ENCODE data around the gene CDH4.

CDH4 gene

DNA sequence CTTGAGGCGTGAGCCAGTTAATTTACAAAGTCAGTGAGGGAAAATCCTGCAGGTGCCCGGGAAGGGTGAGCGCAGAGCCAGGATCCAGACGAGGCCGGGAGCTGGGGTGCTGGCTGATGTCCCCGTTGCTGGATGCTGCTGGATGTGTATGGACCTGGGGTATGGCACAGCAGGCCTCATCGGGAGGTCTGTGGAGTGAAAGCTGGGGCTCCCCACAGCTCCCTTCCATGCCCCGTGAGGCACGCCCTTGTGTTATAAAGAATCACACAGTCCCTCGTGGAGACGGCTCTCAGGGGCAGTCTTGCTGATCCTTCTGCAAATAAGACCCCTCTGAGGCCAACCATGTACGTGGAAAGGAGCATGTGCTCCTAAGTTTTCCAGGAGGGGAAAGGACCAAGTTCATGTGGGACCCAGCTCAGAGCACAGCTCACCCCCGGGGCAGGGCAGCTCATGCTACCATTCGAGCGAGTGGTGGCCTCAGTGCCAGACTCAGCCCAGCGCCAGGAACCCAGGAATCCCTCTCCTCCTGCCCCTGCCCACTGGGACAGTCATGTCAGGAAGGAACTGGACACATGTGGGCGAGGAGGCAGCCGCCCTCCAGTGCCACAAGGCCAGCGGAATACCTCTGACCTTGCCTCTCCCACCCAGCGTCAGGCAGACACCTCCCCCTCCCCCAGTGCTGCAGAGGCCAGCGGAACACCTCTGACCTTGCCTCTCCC is 97.5 kb downstream of the CDH4 start:
- Histone ChIP-seq H3K14ac (ENCODE audit: low read length) (peak overlapping the region; percentile 84), H3K9me3 (replicated peaks in 1 of 2; ENCODE audit: control insufficient read depth in 2 of 2, insufficient read depth in 1 of 2, low read depth in 1 of 2, low read length in 2 of 2) (peaks cover 0 to 17% of the 10 kb centered on the region in 2 donors), H2BK120ac (ENCODE audit: low read depth, low read length) (no peak overlapping the region), H3K4me2 (ENCODE audit: insufficient read depth, low read length, poor library complexity, severe bottlenecking) (no peak overlapping the region), H4K8ac (ENCODE audit: low read depth, low read length) (peak overlapping the region; percentile 45), H2BK5ac (ENCODE audit: low read length) (peak overlapping the region; percentile 29), H3K4me1 (ENCODE audit: control insufficient read depth in 2 of 2, insufficient read depth in 1 of 2, low read depth in 1 of 2, low read length in 2 of 2) (peaks cover 12% of the 10 kb centered on the region in 2 donors), H3K18ac (ENCODE audit: low read length) (peak overlapping the region; percentile 70), H3K79me1 (ENCODE audit: low read depth, low read length) (no peaks in the 10 kb centered on the region), H2AFZ (ENCODE audit: low read length) (no peak overlapping the region), H3K9ac (ENCODE audit: low read depth, low read length, poor library complexity) (no peak overlapping the region), H2BK12ac (ENCODE audit: low read length) (no peak overlapping the region), H3K27ac (replicated peaks; ENCODE audit: low read length) (no peak overlapping the region), H3K4ac (ENCODE audit: low read length) (no peak overlapping the region), H3K23ac (ENCODE audit: low read depth, low read length, poor library complexity) (no peak overlapping the region), H2AK5ac (ENCODE audit: low read depth, low read length) (no peak overlapping the region), H3K4me3 (ENCODE audit: low read length in 2 of 2) (no peak overlapping the region), H4K91ac (ENCODE audit: low read depth, low read length, poor library complexity) (no peak overlapping the region), H2BK15ac (ENCODE audit: low read length) (no peak overlapping the region), H3K27me3 (ENCODE audit: control insufficient read depth in 3 of 3, insufficient read depth in 3 of 3, low read depth in 1 of 3, low read length in 3 of 3) (no peaks in the 10 kb centered on the region), H3K36me3 (replicated peaks in 1 of 2; ENCODE audit: control insufficient read depth in 2 of 2, insufficient read depth in 2 of 2, low read length in 2 of 2) (no peaks in the 10 kb centered on the region)
- DNase-seq (ENCODE audit: low spot score) = no peak
- no CpG with 5 or more reads among the region's 21 CpGs for whole genome bisulfite sequencing, 2 donors (ENCODE audit: extremely low coverage in 2 of 2, insufficient read length in 2 of 2, insufficient replicate concordance in 1 of 2)

DNA sequence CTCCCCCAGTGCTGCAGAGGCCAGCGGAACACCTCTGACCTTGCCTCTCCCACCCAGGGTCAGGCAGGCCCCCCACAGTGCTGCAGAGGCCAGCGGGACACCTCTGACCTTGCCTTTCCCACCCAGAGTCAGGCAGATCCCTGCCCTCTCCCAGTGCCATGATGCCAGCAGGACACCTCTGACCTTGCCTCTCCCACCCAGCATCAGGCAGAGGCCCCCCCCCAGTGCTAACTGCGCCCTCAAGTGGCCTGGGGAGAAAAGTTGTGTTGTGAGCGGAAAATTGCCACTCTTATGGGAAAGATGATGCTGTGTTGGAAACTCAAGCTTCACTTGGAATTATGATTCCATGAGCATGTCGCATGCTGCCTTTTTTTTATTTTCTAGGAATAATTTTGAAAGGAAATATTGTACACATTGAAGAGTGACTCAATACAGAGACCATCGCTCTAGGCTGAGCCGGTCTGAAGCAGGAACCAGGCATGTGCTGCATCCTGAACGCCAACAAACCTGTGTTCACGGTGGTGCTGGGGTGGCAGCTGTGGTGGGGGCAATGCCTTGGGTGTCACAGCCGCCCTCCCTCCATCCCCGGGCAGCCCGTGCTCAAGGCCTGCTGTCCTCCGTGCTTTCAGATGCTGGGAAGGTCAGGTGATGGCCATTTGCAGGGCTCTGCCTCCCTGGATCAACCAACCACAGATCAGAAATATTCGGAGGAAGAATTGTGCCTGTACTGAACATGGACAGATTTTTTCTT is 98.6 kb downstream of the CDH4 start:
- peak overlapping the region; percentile 93 for H2BK12ac ChIP-seq (ENCODE audit: low read length)
- H2AFZ ChIP-seq (ENCODE audit: low read length) = no peak overlapping the region
- no peak overlapping the region for H3K4ac ChIP-seq (ENCODE audit: low read length)
- peak overlapping the region; percentile 54 for H2AK5ac ChIP-seq (ENCODE audit: low read depth, low read length)
- WGBS, 2 donors (ENCODE audit: extremely low coverage in 2 of 2, insufficient read length in 2 of 2, insufficient replicate concordance in 1 of 2) = no CpG with 5 or more reads among the region's 14 CpGs
- no peak overlapping the region for H3K4me3 ChIP-seq (ENCODE audit: low read length in 2 of 2)
- H2BK120ac ChIP-seq (ENCODE audit: low read depth, low read length) = no peak overlapping the region
- peak overlapping the region; percentile 83 for H3K23ac ChIP-seq (ENCODE audit: low read depth, low read length, poor library complexity)
- H4K8ac ChIP-seq (ENCODE audit: low read depth, low read length) = no peak overlapping the region
- H3K4me2 ChIP-seq (ENCODE audit: insufficient read depth, low read length, poor library complexity, severe bottlenecking) = no peak overlapping the region
- no peaks in the 10 kb centered on the region for H3K36me3 ChIP-seq (replicated peaks in 1 of 2; ENCODE audit: control insufficient read depth in 2 of 2, insufficient read depth in 2 of 2, low read length in 2 of 2)
- H4K91ac ChIP-seq (ENCODE audit: low read depth, low read length, poor library complexity) = no peak overlapping the region
- no peak overlapping the region for H2BK5ac ChIP-seq (ENCODE audit: low read length)
- H3K79me1 ChIP-seq (ENCODE audit: low read depth, low read length) = no peaks in the 10 kb centered on the region
- H3K9ac ChIP-seq (ENCODE audit: low read depth, low read length, poor library complexity) = no peak overlapping the region
- no peak overlapping the region for H3K27ac ChIP-seq (replicated peaks; ENCODE audit: low read length)
- no peak overlapping the region for H3K14ac ChIP-seq (ENCODE audit: low read length)
- H3K27me3 ChIP-seq (ENCODE audit: control insufficient read depth in 3 of 3, insufficient read depth in 3 of 3, low read depth in 1 of 3, low read length in 3 of 3) = no peaks in the 10 kb centered on the region
- peak overlapping the region; percentile 82 for H2BK15ac ChIP-seq (ENCODE audit: low read length)
- H3K4me1 ChIP-seq (ENCODE audit: control insufficient read depth in 2 of 2, insufficient read depth in 1 of 2, low read depth in 1 of 2, low read length in 2 of 2) = peaks cover 12 to 15% of the 10 kb centered on the region in 2 donors
- H3K9me3 ChIP-seq (replicated peaks in 1 of 2; ENCODE audit: control insufficient read depth in 2 of 2, insufficient read depth in 1 of 2, low read depth in 1 of 2, low read length in 2 of 2) = peaks cover 0 to 17% of the 10 kb centered on the region in 2 donors
- peak overlapping the region; percentile 76 for H3K18ac ChIP-seq (ENCODE audit: low read length)
- no peak for DNase-seq (ENCODE audit: low spot score)

GRCh38 chr20:61352346-61353260 is 100.5 kb downstream of the CDH4 start:
- no peak for DNase-seq (ENCODE audit: low spot score)
- H2BK12ac ChIP-seq (ENCODE audit: low read length) = no peak overlapping the region
- H3K4me2 ChIP-seq (ENCODE audit: insufficient read depth, low read length, poor library complexity, severe bottlenecking) = peak overlapping the region; percentile 55
- H4K8ac ChIP-seq (ENCODE audit: low read depth, low read length) = no peak overlapping the region
- no peak overlapping the region for H3K14ac ChIP-seq (ENCODE audit: low read length)
- H3K27ac ChIP-seq (replicated peaks; ENCODE audit: low read length) = no peak overlapping the region
- no peaks in the 10 kb centered on the region for H3K79me1 ChIP-seq (ENCODE audit: low read depth, low read length)
- H4K91ac ChIP-seq (ENCODE audit: low read depth, low read length, poor library complexity) = no peak overlapping the region
- no peak overlapping the region for H2BK5ac ChIP-seq (ENCODE audit: low read length)
- H3K4me1 ChIP-seq (ENCODE audit: control insufficient read depth in 2 of 2, insufficient read depth in 1 of 2, low read depth in 1 of 2, low read length in 2 of 2) = peaks cover 14 to 18% of the 10 kb centered on the region in 2 donors
- H3K18ac ChIP-seq (ENCODE audit: low read length) = peak overlapping the region; percentile 91
- H2BK15ac ChIP-seq (ENCODE audit: low read length) = no peak overlapping the region
- no peak overlapping the region for H3K23ac ChIP-seq (ENCODE audit: low read depth, low read length, poor library complexity)
- H3K4ac ChIP-seq (ENCODE audit: low read length) = no peak overlapping the region
- H3K9ac ChIP-seq (ENCODE audit: low read depth, low read length, poor library complexity) = peak overlapping the region; percentile 63
- H2AFZ ChIP-seq (ENCODE audit: low read length) = peak overlapping the region; percentile 17
- H2AK5ac ChIP-seq (ENCODE audit: low read depth, low read length) = peak overlapping the region; percentile 31
- H3K36me3 ChIP-seq (replicated peaks in 1 of 2; ENCODE audit: control insufficient read depth in 2 of 2, insufficient read depth in 2 of 2, low read length in 2 of 2) = peaks cover 0 to 3% of the 10 kb centered on the region in 2 donors
- H3K4me3 ChIP-seq (ENCODE audit: low read length in 2 of 2) = no peak overlapping the region
- H3K27me3 ChIP-seq (ENCODE audit: control insufficient read depth in 3 of 3, insufficient read depth in 3 of 3, low read depth in 1 of 3, low read length in 3 of 3) = no peaks in the 10 kb centered on the region
- no peak overlapping the region for H2BK120ac ChIP-seq (ENCODE audit: low read depth, low read length)
- no CpG with 5 or more reads among the region's 33 CpGs for WGBS, 2 donors (ENCODE audit: extremely low coverage in 2 of 2, insufficient read length in 2 of 2, insufficient replicate concordance in 1 of 2)
- H3K9me3 ChIP-seq (replicated peaks in 1 of 2; ENCODE audit: control insufficient read depth in 2 of 2, insufficient read depth in 1 of 2, low read depth in 1 of 2, low read length in 2 of 2) = peaks cover 4 to 14% of the 10 kb centered on the region in 2 donors
